Ishikawa (cell line): Measurements from ENCODE around the gene ARL8A.

Source experiments
- CREB1 ChIP-seq: IDR thresholded peaks from 2 replicates; pipeline ENCODE4 v1.6.1; 2012; ENCODE audit warnings: low read depth
- EGR1 ChIP-seq: IDR thresholded peaks from 2 replicates; pipeline ENCODE4 v1.6.1; 2012
- EP300 ChIP-seq: IDR thresholded peaks from 2 replicates; pipeline ENCODE4 v1.6.1; 2012; ENCODE audit warnings: borderline replicate concordance
- FOXM1 ChIP-seq: IDR thresholded peaks from 2 replicates; pipeline ENCODE4 v1.6.1; 2012; ENCODE audit warnings: low read depth, borderline replicate concordance
- MAX ChIP-seq: IDR thresholded peaks from 2 replicates; pipeline ENCODE4 v1.6.1; 2012
- NFIC ChIP-seq: IDR thresholded peaks from 2 replicates; pipeline ENCODE4 v1.6.1; 2012
- RAD21 ChIP-seq: IDR thresholded peaks from 2 replicates; pipeline ENCODE4 v1.6.1; 2012; ENCODE audit warnings: low read depth
- TAF1 ChIP-seq: IDR thresholded peaks from 2 replicates; pipeline ENCODE4 v1.6.1; 2012; ENCODE audit warnings: low read depth, mild to moderate bottlenecking
- YY1 ChIP-seq: IDR thresholded peaks from 2 replicates; pipeline ENCODE4 v1.6.1; 2012; ENCODE audit warnings: low read depth
- ZBTB7A ChIP-seq: IDR thresholded peaks from 2 replicates; pipeline ENCODE4 v1.6.1; 2012; ENCODE audit warnings: low read depth
- TF ChIP-seq, protein P1 (sequence below): IDR thresholded peaks from 2 replicates; pipeline ENCODE4 v1.6.1; 2012; ENCODE audit warnings: low read depth, mild to moderate bottlenecking

DNA sequence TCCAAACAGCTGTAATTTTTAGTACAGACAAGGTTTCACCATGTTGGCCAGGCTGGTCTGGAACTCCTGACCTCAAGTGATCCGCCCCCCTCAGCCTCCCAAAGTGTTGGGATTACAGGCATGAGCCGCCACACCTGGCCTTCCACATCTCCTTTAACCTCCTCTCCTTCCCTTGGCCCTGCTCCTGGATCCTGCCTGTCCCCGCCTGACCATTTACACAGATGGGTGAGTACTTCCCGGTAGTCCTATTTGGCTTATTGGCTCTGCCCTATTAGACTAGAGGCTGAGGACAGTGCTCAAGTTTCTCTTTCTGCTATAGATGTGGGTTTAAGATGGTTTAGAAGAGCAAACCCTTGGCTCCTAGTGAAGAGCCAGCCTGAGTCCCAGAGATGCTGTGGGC, 8.7 kb upstream of the ARL8A start:
- TF ChIP-seq EP300 (no peak), RAD21 (no peak), MAX (no peak), TAF1 (no peak), EGR1 (no peak), YY1 (no peak), CREB1 (no peak), NFIC (no peak), FOXM1 (no peak), ZBTB7A (no peak)
- TF ChIP-seq, protein P1, sequence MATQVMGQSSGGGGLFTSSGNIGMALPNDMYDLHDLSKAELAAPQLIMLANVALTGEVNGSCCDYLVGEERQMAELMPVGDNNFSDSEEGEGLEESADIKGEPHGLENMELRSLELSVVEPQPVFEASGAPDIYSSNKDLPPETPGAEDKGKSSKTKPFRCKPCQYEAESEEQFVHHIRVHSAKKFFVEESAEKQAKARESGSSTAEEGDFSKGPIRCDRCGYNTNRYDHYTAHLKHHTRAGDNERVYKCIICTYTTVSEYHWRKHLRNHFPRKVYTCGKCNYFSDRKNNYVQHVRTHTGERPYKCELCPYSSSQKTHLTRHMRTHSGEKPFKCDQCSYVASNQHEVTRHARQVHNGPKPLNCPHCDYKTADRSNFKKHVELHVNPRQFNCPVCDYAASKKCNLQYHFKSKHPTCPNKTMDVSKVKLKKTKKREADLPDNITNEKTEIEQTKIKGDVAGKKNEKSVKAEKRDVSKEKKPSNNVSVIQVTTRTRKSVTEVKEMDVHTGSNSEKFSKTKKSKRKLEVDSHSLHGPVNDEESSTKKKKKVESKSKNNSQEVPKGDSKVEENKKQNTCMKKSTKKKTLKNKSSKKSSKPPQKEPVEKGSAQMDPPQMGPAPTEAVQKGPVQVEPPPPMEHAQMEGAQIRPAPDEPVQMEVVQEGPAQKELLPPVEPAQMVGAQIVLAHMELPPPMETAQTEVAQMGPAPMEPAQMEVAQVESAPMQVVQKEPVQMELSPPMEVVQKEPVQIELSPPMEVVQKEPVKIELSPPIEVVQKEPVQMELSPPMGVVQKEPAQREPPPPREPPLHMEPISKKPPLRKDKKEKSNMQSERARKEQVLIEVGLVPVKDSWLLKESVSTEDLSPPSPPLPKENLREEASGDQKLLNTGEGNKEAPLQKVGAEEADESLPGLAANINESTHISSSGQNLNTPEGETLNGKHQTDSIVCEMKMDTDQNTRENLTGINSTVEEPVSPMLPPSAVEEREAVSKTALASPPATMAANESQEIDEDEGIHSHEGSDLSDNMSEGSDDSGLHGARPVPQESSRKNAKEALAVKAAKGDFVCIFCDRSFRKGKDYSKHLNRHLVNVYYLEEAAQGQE = no peak
